ENCODE measurements around the gene VENTX.

DNA sequence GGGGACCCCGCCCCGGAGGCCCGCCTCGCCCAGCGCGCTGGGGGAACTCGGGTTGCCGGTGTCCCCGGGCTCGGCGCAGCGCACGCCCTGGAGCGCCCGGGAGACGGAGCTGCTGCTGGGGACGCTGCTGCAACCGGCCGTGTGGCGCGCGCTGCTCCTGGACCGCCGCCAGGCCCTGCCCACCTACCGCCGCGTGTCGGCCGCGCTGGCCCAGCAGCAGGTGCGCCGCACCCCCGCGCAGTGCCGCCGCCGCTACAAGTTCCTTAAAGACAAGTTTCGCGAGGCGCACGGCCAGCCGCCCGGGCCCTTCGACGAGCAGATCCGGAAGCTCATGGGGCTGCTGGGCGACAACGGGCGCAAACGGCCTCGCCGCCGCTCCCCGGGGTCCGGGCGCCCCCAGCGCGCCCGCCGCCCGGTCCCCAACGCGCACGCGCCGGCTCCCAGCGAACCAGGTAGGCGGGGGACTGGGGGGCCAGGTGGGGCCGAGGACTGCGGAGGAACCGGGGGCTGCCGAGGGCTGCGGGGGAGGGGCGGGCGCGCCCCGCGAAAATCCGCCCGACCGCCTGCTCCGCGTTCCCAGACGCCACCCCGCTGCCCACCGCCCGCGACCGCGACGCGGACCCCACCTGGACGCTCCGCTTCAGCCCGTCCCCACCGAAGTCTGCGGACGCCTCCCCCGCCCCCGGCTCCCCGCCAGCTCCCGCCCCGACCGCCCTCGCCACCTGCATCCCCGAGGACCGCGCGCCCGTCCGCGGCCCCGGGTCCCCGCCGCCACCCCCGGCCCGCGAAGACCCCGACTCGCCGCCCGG is 7.1 kb upstream of the VENTX start:
- TF ChIP-seq ZNF565 (CRISPR knock-in tag; conservative IDR thresholded peaks at IDR 0.05; ENCODE audit: low read depth) (no peak), BACH2 (CRISPR knock-in tag; IDR thresholded peaks at IDR 0.05; ENCODE audit: borderline replicate concordance) (no peak), ESRRG (CRISPR knock-in tag; IDR thresholded peaks at IDR 0.05) (no peak), OSR1 (CRISPR knock-in tag; IDR thresholded peaks at IDR 0.05) (no peak), CSDC2 (CRISPR knock-in tag; IDR thresholded peaks at IDR 0.05) (no peak), ISL1 (CRISPR knock-in tag; IDR thresholded peaks at IDR 0.05) (no peak)

Measured in SK-N-SH treated with all-trans-retinoic acid at 6 μM for 48 hours (cell line).